C4-2B (cell line): ENCODE measurements around the gene ACAA2.

Experiments
- ZFX ChIP-seq: fragments of 450-650 bp; IDR thresholded peaks from 2 replicates; pipeline ENCODE4 v1.6.1; 2017
- TF ChIP-seq, protein P1 (sequence below): fragments of 450-650 bp; conservative IDR thresholded peaks from 2 replicates; pipeline ENCODE4 v1.5.1; 2017; ENCODE audit warnings: mild to moderate bottlenecking

DNA sequence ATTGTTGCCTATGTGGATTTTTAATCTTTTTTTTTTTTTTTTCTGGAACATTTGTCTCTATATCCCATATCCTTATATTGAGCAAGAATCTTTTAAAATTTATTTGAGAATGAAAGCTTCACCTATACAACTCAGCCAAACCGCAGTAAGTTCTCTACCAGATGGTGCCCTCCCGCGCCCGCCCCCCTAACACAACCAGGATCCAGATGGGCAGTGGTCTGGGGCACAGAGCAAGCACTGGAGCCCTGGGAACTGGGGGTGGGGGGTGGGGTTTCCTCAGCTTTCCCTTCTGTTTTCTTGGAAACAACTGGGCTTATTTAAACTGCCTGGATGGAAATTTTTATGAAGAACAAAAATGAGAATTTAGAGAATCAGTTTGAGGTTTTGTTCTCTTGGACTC is 74.6 kb downstream of the ACAA2 start:
- TF ChIP-seq, protein P1, sequence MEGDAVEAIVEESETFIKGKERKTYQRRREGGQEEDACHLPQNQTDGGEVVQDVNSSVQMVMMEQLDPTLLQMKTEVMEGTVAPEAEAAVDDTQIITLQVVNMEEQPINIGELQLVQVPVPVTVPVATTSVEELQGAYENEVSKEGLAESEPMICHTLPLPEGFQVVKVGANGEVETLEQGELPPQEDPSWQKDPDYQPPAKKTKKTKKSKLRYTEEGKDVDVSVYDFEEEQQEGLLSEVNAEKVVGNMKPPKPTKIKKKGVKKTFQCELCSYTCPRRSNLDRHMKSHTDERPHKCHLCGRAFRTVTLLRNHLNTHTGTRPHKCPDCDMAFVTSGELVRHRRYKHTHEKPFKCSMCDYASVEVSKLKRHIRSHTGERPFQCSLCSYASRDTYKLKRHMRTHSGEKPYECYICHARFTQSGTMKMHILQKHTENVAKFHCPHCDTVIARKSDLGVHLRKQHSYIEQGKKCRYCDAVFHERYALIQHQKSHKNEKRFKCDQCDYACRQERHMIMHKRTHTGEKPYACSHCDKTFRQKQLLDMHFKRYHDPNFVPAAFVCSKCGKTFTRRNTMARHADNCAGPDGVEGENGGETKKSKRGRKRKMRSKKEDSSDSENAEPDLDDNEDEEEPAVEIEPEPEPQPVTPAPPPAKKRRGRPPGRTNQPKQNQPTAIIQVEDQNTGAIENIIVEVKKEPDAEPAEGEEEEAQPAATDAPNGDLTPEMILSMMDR: no peak
- no peak for TF ChIP-seq ZFX
